ENCODE data around the gene PRR4. TPM values are rescaled to one million over a fixed set of nuclear protein-coding genes. Genes with fewer than 3 reads are reported as not detected.

PRR4 gene
- total RNA-seq, 1 donor from 2014 or later: 1.2 TPM

GRCh38 chr12:10810068-10810467 is 39.2 kb downstream of the PRR4 start, which contains the start of gene TAS2R9:
Gene TAS2R9 (minus strand): TSS chr12:10810168. CDS start chr12:10810075, 93 bp downstream.
- DNase-seq (ENCODE audit: low read depth): no peak
- TF ChIP-seq CTCF (conservative IDR thresholded peaks at IDR 0.05; ENCODE audit: low read depth, low read length): no peak
- H3K4me3 ChIP-seq (ENCODE audit: low read depth, low read length): no peak within 1 kb of the TSS

GRCh38 chr12:10807186-10807585 is 42.1 kb downstream of the PRR4 start, which contains the start of gene TAS2R8:
Gene TAS2R8 (minus strand): TSS chr12:10807286. CDS start chr12:10806980, 306 bp downstream.
- no peak for TF ChIP-seq CTCF (conservative IDR thresholded peaks at IDR 0.05; ENCODE audit: low read depth, low read length)
- no peak for DNase-seq (ENCODE audit: low read depth)
- no peak within 1 kb of the TSS for H3K4me3 ChIP-seq (ENCODE audit: low read depth, low read length)

- no peak for DNase-seq (ENCODE audit: low read depth)
- H3K4me3 ChIP-seq (ENCODE audit: low read depth, low read length): no peak within 1 kb of the TSS
- TF ChIP-seq CTCF (conservative IDR thresholded peaks at IDR 0.05; ENCODE audit: low read depth, low read length): no peak
These were observed 46.7 kb downstream of the PRR4 start, which contains the start of gene TAS2R7 for GRCh38 chr12:10802587-10802986. Gene TAS2R7 (minus strand): TSS chr12:10802627. CDS start chr12:10802570, 57 bp downstream.

GRCh38 chr12:10801741-10802140 is 47.5 kb downstream of the PRR4 start:
- TF ChIP-seq CTCF (conservative IDR thresholded peaks at IDR 0.05; ENCODE audit: low read depth, low read length): no peak
- H3K4me3 ChIP-seq (ENCODE audit: low read depth, low read length): no peak overlapping the region
- no peak for DNase-seq (ENCODE audit: low read depth)

Other genes with a start within 250 kb of the PRR4 start
- 30.8 and 35.8 TPM in 2 replicates for gene MAGOHB, start 235.9 kb downstream of the PRR4 start, total RNA-seq
- gene STYK1, start 175.4 kb downstream of the PRR4 start, total RNA-seq: 2.5 and 4.6 TPM in 2 replicates
- 202 and 245 TPM in 2 replicates for gene YBX3, start 126.2 kb downstream of the PRR4 start, total RNA-seq
- not detected in 2 replicates for gene TAS2R7, start 46.8 kb downstream of the PRR4 start, total RNA-seq
- gene TAS2R8, start 42.2 kb downstream of the PRR4 start, total RNA-seq: not detected in 2 replicates
- gene TAS2R9, start 39.3 kb downstream of the PRR4 start, total RNA-seq: not detected in 2 replicates
- 0.14 TPM in 1 of 2 replicates, not detected in the other for gene TAS2R10, start 23.1 kb downstream of the PRR4 start, total RNA-seq
- gene PRH1, start 34.8 kb upstream of the PRR4 start, total RNA-seq: 4.3 and 9.1 TPM in 2 replicates
- gene TAS2R13, start 60.1 kb upstream of the PRR4 start, total RNA-seq: 0.29 and 1.6 TPM in 2 replicates
- gene PRH2, start 79.8 kb upstream of the PRR4 start, total RNA-seq: not detected in 2 replicates
- gene TAS2R14, start 89.8 kb upstream of the PRR4 start, total RNA-seq: 0.06 and 0.72 TPM in 2 replicates
- gene TAS2R50, start 137.4 kb upstream of the PRR4 start, total RNA-seq: not detected in 2 replicates
- gene TAS2R20, start 148.8 kb upstream of the PRR4 start, total RNA-seq: 0.36 and 0.58 TPM in 2 replicates
- gene TAS2R19, start 173.1 kb upstream of the PRR4 start, total RNA-seq: not detected in 2 replicates
- 0.65 TPM in 1 of 2 replicates, not detected in the other for gene TAS2R31, start 181.9 kb upstream of the PRR4 start, total RNA-seq
- 0.17 TPM in 1 of 2 replicates, not detected in the other for gene TAS2R46, start 212.8 kb upstream of the PRR4 start, total RNA-seq
- gene TAS2R43, start 242.8 kb upstream of the PRR4 start, total RNA-seq: not detected in 2 replicates

Measured in epithelial cell of proximal tubule (primary cell).